Heart left ventricle (tissue), 16 donors: ENCODE measurements around the gene SCN1B. TPM values are rescaled to one million over a fixed set of nuclear protein-coding genes. Genes with fewer than 3 reads are reported as not detected.
A peak's percentile ranks its signal among the peaks of the same experiment; 100 is the strongest.

Experiments used
- ATAC-seq, 4 donors: fragments of 200-7000 bp; cut with Tn5 transposase; one replicate each; pipeline ENCODE4 v1.9.1; 2020 to 2022; ENCODE audit warnings: moderate library complexity in 4 of 4, mild to moderate bottlenecking in 3 of 4, moderate number of reproducible peaks in 1 of 4
- DNase-seq, 5 donors: peaks; one replicate each; pipeline ENCODE4 v3.0.0-alpha.2; 2020
- H3K27ac ChIP-seq, 12 donors: fragments of 200-600 bp; sonication (generic) in 4 of 12; one replicate each; pipeline versions ENCODE4 v1.5.0 to v1.8.0; 2016 to 2022; ENCODE audit warnings: mild to moderate bottlenecking in 2 of 12
- H3K27me3 ChIP-seq, 9 donors: fragments of 200-600 bp; sonication (generic) in 2 of 9; one replicate each; pipeline versions ENCODE4 v1.5.1 to v1.8.0; 2016 to 2022; ENCODE audit warnings: mild to moderate bottlenecking in 3 of 9
- H3K36me3 ChIP-seq, 9 donors: fragments of 200-600 bp; sonication (generic) in 2 of 9; one replicate each; pipeline versions ENCODE4 v1.5.0 to v1.8.0; 2018 to 2022; ENCODE audit warnings: mild to moderate bottlenecking in 2 of 9
- H3K4me1 ChIP-seq, 12 donors: fragments of 200-600 bp; sonication (generic) in 4 of 12; one replicate each; pipeline versions ENCODE4 v1.5.0 to v1.8.0; 2016 to 2022; ENCODE audit warnings: mild to moderate bottlenecking in 3 of 12
- H3K4me3 ChIP-seq, 12 donors: fragments of 200-600 bp; sonication (generic) in 4 of 12; one replicate each; pipeline versions ENCODE4 v1.5.0 to v1.8.0; 2017 to 2022; ENCODE audit warnings: mild to moderate bottlenecking in 9 of 12, moderate library complexity in 4 of 12
- H3K9me3 ChIP-seq, 12 donors: fragments of 200-600 bp; sonication (generic) in 4 of 12; one replicate each; pipeline versions ENCODE4 v1.5.0 to v1.8.0; 2016 to 2022; ENCODE audit warnings: mild to moderate bottlenecking in 1 of 12
- POLR2A ChIP-seq, 2 donors: fragments of 450-650 bp; IDR thresholded peaks; one replicate each; pipeline ENCODE4 v1.6.1; 2017; ENCODE audit warnings: antibody characterized with exemption in 2 of 2, mild to moderate bottlenecking in 2 of 2, moderate library complexity in 2 of 2
- WGBS, 4 donors: extraction: QIAGEN DNeasy Blood & Tissue Kit in 2 of 4; methylation state at CpG; one replicate each; pipeline versions ENCODE4 v1.1.5 to v1.1.7; 2013 to 2018; 5-methylcytosine and 5-hydroxymethylcytosine counted together
- intact Hi-C, 10 donors: fragments of 100-400 bp; cut with DNase I; formaldehyde crosslinking; loops; one replicate each; pipeline versions ENCODE4 v1.11.1 to v1.14.2; 2022
- polyA plus RNA-seq, 2 donors: library from polyadenylated mRNA; stranded (reverse); fragments of 200-250 nt; gene quantifications; one replicate each; pipeline ENCODE4 v1.2.3, GENCODE V29; 2013
- total RNA-seq, 9 donors: library from RNA; depleted of rRNA in 2 of 9; stranded (reverse); fragments of >200 nt in 2 of 9; fragmentation: NEBNext Ultra II Directional in 3 of 9; extraction: Animal tissue kit (Norgen Biotek cat#: 25700) in 3 of 9; gene quantifications; one replicate each; pipeline versions ENCODE4 v1.1.0 to v1.2.4, GENCODE V29; 2016 to 2023
- TF ChIP-seq, protein P1 (sequence below), 12 donors: fragments of 200-600 bp; sonication (generic) in 4 of 12; IDR thresholded peaks; one replicate each; pipeline versions ENCODE4 v1.5.0 to v1.8.0; 2018 to 2022; ENCODE audit warnings: antibody characterized with exemption in 12 of 12, mild to moderate bottlenecking in 5 of 12
- donor health status: ischemic (EF 13 %, LVEDD 7.1; RV severe dilation, severe dysfunction).
- donor health status: healthy with polysubstance abuse.
- donor health status: DM: no; HTN: yes; CAD: no.
- donor health status: DM: no; HTN: no; CAD: no.
- donor health status: ischemic (EF 25% LVEDD 6.9; RV normal size, moderate dysfunction).
- donor health status: ischemic (EF 25% LVEDD 5.7; RV mildly dilated, moderate dysfunction).
- donor health status: healthy.
- donor health status: DM: yes; HTN: yes; CAD: no.
- donor health status: ischemic (EF 35%, LVEDD 5.7; RV mildly dilated, moderate dysfunction).
- donor health status: nonischemic (EF 11% LVEDD 7.7; RV severe dilation, severe dysfunction).
- donor health status: DM: yes; HTN: yes; CAD: no.
- donor health status: PGD.
- donor health status: ischemic (EF 29% LVEDD 5.4; RV normal size, mild dysfunction).
- donor health status: nonischemic (EF 23%, LVEDD 6.1; RV moderate dilation, normal function).

SCN1B gene
- total and polyA plus RNA-seq, 11 donors, result 19.7 to 68.3 (median 32.4) TPM

DNA sequence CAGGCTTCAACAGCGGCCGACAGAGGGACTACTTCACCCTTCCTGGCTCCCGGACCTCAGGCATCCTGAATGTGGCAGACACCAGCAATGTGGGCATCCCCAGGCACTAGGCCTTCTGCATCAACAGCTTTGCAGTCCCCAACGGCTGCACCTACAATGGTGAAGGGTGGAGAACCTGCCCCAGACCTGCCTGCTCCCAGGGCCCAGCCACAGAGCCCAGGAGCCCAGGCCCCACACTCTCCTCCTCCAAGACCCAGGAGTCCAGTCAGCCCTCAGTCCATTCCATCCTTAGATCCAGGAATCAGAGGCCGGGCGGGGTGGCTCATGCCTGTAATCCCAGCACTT, 45.7 kb downstream of the SCN1B start:
- 67 to 91% (median 81%) methylated on average over 2 to 6 of the region's 6 CpGs for WGBS, 4 donors
- ATAC-seq, result no peak

DNA sequence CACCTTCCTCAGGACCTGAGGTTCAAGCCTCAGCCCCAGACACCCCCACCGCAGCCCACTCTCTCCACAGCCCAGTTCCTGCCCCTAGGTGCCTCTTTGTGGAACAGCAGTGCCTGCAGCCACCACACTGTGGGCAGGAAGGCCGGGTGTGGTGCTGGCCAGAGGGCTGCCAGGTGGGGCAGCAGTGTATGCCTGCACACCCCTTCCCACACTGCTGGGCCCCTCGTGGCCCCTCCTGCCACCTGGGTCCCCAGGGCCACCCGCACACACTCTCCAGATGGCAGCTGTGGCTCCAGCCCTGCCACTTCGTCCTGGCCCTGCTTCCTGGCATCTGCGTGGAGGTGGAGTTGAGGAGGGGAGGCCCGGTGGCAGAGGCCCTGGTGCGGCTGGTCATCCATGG, 46.4 kb downstream of the SCN1B start:
- ATAC-seq (no peak), DNase-seq (no peak)
- H3K36me3 ChIP-seq, result no peaks in the 10 kb centered on the region
- H3K27ac ChIP-seq, result no peak overlapping the region
- no peak for TF ChIP-seq POLR2A (IDR thresholded peaks at IDR 0.05)
- TF ChIP-seq, protein P1, sequence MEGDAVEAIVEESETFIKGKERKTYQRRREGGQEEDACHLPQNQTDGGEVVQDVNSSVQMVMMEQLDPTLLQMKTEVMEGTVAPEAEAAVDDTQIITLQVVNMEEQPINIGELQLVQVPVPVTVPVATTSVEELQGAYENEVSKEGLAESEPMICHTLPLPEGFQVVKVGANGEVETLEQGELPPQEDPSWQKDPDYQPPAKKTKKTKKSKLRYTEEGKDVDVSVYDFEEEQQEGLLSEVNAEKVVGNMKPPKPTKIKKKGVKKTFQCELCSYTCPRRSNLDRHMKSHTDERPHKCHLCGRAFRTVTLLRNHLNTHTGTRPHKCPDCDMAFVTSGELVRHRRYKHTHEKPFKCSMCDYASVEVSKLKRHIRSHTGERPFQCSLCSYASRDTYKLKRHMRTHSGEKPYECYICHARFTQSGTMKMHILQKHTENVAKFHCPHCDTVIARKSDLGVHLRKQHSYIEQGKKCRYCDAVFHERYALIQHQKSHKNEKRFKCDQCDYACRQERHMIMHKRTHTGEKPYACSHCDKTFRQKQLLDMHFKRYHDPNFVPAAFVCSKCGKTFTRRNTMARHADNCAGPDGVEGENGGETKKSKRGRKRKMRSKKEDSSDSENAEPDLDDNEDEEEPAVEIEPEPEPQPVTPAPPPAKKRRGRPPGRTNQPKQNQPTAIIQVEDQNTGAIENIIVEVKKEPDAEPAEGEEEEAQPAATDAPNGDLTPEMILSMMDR (IDR thresholded peaks at IDR 0.05), result no peak
- intact Hi-C loops, result no loop called here
- no peaks in the 10 kb centered on the region for H3K9me3 ChIP-seq
- no peaks in the 10 kb centered on the region for H3K4me1 ChIP-seq
- H3K4me3 ChIP-seq, result no peak overlapping the region
- H3K27me3 ChIP-seq, result no peaks in the 10 kb centered on the region
- WGBS, 4 donors, result 75 to 79% (median 78%) methylated on average over 7 to 8 of the region's 8 CpGs

More for the DNA sequence above, 45.7 kb downstream of the SCN1B start:
- H3K36me3 ChIP-seq, result no peaks in the 10 kb centered on the region
- no peak for DNase-seq
- no peak for TF ChIP-seq POLR2A (IDR thresholded peaks at IDR 0.05)
- TF ChIP-seq, protein P1 (IDR thresholded peaks at IDR 0.05), result no peak
- peaks cover 0 to under 1% (median 0%) of the 10 kb centered on the region in 12 donors for H3K9me3 ChIP-seq
- intact Hi-C loops, result no loop called here
- H3K27me3 ChIP-seq, result no peaks in the 10 kb centered on the region
- no peak overlapping the region for H3K27ac ChIP-seq
- H3K4me1 ChIP-seq, result no peaks in the 10 kb centered on the region
- no peak overlapping the region for H3K4me3 ChIP-seq

DNA sequence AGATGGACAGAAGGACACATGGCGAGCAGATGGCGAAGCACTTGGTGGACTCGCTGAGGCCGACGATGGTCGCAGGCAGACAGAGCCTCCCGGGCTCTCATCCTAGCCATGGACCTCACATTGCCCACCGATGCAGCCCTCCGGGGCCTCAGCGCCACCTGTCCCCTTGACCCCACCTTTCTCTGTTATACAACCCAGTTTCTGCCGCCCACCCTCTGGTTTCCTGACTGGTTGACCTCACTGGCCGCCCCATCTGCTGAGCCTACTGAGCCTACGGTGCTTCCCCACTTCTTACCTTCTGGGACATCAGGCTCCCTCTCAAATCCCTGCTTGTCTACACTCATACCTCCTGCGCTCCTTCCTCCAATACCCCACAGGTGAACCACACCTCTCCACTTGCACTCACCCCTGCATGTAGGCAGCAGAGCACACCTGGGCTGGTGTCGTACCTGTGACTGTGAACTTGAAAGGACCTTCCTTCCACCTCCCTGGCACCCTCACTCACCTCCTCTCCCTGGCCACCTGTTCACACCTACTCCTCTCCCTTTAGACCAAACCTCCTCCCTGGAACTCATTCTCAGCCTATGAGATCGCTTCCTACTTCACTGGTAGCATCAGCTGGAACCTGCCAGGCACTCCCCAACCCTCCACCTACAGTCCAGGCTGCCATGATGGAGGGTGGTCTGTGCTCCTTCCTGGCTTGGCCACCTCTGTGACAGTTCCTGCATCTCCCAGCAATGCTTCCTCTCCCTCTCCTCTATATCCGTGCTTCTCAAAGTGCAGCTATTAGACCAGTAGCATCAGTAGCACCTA, 47.3 kb downstream of the SCN1B start:
- DNase-seq (peak in 1 of 5 donors; percentile 28), ATAC-seq (no peak)
- no peak overlapping the region for H3K4me3 ChIP-seq
- no peaks in the 10 kb centered on the region for H3K9me3 ChIP-seq
- intact Hi-C loops, result no loop called here
- H3K4me1 ChIP-seq, result no peaks in the 10 kb centered on the region
- WGBS, 4 donors, result 88 to 90% (median 89%) methylated on average over 17 of the region's 17 CpGs
- H3K36me3 ChIP-seq, result no peaks in the 10 kb centered on the region
- no peaks in the 10 kb centered on the region for H3K27me3 ChIP-seq
- no peak for TF ChIP-seq POLR2A (IDR thresholded peaks at IDR 0.05)
- H3K27ac ChIP-seq, result no peak overlapping the region

DNA sequence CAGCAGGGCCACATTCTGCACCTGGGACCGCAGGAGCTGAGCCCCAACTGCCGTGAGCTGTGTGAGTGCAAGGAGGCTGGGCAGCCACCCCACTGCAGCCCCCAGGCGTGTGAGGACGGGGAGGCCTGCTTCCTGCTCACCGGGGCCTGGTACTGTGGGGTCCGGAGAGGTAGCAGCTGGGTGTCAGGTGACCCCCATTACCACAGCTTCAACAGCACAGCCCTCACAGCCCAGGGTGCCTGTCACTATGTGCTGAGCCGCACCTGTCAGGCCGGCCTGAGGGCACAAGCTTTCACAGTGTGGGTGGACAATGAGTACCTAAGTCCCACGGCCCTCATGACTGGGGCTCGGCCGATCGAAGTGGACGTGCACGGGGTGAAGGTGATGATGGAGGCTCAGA, 49.6 kb downstream of the SCN1B start:
- no peak for TF ChIP-seq POLR2A (IDR thresholded peaks at IDR 0.05)
- TF ChIP-seq, protein P1 (IDR thresholded peaks at IDR 0.05), result no peak
- 83 to 91% (median 86%) methylated on average over 9 to 14 of the region's 14 CpGs for WGBS, 4 donors
- intact Hi-C loops, result no loop called here

More for the DNA sequence above, 49.6 kb downstream of the SCN1B start:
- H3K4me3 ChIP-seq, result no peak overlapping the region
- no peaks in the 10 kb centered on the region for H3K9me3 ChIP-seq
- no peaks in the 10 kb centered on the region for H3K36me3 ChIP-seq
- no peaks in the 10 kb centered on the region for H3K27me3 ChIP-seq
- no peaks in the 10 kb centered on the region for H3K4me1 ChIP-seq
- DNase-seq, result no peak
- no peak for ATAC-seq
- no peak overlapping the region for H3K27ac ChIP-seq
